HG03378 (cell line): ENCODE results near the gene XAGE2.
"Not testable (repeated sequence)": the region's sequence is repeated elsewhere in the genome, so short reads cannot be mapped to it uniquely, and the experiment has no call there.

ENCODE experiments used
- ATAC-seq: cut with Tn5 transposase; IDR thresholded peaks from one replicate; pipeline ENCODE4 v1.9.1; 2021; ENCODE audit warnings: mild to moderate bottlenecking, moderate library complexity; ENCODE audit not compliant: unreplicated experiment

XAGE2 gene, protein sequence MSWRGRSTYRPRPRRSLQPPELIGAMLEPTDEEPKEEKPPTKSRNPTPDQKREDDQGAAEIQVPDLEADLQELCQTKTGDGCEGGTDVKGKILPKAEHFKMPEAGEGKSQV

DNA sequence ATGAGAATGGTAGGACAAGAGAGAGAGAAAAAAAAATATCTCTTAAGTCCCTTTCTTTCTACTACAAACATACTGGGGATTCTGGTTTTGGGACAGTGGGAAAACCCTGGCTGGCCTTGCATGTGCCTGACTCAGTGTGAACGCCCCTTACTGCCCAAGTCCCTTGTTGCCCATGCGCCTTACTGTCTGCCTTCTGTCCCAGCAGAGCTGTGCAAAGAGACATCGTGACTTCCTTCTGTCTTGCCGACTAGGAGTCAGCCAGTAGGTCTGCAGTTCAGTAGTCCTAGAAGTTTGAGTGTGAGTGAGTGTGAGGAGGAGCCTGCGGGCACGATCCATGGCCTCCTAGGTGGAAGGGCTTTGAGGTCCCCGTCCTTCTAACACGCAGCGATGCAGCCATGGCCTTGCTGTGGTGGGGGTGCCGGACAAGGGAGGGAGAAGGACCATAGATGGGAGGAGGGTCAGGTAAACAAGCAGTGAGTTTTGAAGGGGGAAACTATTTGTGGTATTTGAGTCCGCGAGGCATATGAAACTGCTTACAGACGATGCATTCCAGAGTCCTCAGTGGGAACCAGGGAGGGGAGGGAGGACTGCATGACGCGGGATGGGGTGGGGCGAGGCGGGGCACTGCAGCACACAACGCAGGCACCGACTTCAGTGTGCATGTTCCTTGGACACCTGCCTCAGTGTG, at the start of gene XAGE2:
Gene XAGE2, plus strand, starts transcription at position 654 of the 688 bp plus-strand sequence. CDS start 994 bp downstream, outside the sequence.
- ATAC-seq, result no peak

DNA sequence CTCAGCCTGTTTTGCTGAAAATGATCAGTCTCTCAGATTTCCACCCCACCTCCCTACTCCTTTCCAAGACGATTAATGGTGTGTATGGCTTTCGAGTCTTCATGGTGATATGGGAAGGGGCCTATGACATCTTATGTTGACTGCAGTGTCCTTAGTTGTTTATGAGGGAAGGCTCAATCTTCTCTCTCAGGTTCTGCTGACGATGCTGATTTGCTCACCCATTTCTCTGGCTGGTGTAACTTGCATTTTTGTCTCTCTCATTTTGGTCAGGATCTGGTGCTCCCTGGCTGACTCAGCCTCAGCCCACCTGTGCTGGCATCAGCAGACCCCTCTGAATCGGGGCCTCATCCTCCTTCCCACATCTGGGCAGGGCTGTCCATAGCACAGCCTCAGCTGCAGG, 31.4 kb upstream of the XAGE2 start:
- no peak for ATAC-seq

DNA sequence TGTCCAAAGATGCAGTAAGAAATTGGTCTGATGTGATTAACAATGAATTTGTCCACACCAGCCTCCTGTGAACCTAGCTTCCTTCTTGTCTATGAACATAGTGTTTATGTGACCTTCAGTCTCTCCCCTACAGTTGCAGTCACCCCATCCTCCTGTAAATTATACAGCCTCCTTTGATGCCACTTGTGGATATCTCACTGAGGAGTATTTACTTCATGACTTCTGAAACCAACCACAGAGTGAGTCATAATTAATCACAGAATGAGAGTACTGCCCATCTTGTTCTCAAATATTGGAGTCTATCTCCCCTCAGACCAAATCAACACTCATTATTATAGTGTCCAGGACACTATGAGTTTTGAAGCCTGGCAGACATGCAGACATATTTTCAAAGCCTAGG, 27.3 kb upstream of the XAGE2 start:
- ATAC-seq, result no peak

DNA sequence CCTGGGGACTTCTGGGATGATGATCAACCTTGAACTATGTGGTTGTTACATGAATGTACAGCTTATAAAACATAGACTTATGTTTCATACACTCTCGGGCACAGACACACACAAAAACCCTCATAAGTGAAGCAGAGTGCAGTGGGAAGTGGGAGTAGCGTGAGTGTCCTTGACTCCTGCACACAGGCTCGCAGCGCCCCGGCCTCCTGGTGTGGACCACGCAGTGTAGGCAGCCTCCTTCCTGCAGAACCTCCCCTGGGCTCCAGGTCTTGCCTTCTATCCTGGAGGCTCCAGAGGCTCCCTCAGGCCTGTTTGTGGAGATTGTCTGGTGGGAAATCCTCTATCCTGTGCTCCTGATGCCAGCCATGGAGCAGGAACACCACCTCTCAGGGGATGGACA, 25.7 kb upstream of the XAGE2 start:
- ATAC-seq, result not testable (repeated sequence)

DNA sequence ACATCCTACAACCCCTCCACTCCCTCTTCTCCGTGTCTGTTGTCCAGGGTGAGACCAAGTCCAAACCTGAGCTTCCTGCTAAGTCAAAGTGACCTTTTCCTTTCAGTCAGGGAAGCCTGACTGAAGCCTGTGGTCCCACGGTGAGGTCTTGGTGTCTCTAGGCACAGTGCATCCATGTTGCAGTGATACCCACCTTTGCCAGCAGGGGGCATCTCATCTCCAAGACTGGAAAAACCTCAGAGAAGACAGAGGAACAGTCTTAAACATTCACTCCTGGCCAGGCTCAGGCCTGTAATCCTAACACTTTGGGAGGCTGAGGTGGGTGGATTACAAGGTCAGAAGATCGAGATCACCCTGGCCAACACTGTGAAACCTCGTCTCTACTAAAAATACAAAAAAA, 23.4 kb upstream of the XAGE2 start:
- ATAC-seq, result not testable (repeated sequence)

DNA sequence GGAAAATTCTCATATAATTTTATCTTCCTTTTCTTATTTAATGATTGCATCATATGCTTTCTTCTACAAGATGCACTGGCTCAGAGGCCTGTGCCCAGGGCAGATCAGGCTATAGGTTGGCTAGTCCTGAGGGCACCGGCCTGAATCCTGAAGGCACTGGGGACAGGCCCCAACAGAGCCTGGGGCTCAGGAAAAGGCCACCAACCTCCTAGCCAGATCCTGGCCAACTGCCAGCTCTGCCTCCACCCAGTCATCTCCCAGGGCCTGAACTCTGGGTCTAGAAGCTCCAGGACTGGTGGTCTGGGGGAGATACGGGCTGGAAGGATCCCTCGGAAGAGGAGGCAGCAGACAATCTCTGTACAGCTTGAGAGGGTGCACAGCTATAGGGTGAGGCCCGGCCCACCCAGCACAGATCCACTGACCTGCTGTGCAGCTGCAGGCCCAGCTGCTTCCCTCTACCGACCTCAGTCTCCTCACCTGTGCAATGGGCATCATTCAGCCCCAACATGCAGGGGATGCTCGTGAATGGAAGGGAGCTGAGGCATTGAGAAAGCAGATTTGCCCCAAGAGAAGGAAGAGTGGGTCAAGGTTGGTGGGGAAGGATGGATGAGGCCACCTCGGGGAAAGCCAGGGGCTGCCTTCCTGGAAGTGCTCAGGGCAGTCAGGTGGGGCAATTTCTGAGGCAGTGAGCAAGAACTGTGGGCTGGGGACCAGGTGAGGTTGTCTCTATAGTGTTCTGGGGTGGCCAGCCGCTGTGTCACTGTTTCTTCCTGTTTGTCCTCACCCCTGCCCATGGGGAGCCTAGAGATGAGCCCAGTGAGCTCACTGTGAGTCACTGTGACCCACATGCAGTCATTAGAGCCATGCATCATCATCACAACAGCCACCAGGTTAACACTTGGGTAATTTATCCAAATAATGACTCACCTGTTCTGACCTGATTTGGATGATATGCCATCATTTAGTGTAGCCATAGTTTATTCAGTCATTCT, 22.4 kb upstream of the XAGE2 start:
- ATAC-seq, result no peak

DNA sequence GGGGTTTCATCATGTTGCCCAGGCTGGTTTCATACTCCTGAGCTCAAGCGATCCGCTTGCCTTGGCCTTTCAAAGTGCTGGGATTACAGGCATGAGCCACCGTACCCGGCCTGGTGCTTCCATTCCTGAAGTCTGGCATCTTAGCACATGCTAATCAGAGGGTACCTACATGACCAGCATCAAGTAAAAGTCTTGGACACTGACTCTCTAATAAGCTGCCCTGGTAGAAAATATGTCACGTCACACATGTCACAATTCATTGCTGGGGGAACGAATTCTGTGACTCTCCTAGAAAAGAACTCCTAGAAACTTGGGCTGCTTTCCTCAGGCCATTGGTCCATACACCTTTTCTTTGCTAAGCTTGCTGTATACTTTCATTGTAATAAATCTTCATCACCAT, 19.1 kb upstream of the XAGE2 start:
- no peak for ATAC-seq

DNA sequence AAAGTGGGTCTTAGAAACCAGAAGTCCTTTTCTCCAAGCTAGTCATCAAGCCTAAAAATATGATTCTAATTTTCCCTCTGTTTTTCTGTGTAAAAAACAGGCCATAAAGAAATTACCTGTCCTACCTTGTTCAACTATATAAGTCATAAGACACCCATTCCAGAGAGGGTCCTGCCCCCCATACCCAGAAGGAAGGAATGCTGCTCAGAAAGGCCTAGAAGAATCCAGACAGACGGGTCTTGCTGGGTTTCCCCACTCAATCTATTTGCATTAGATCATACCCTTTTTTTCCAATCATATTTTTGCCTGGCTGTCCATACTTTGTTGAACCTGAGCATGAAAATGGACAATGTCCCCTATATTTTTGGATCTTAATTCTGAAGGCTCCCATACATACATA, 16.3 kb upstream of the XAGE2 start:
- ATAC-seq, result no peak

DNA sequence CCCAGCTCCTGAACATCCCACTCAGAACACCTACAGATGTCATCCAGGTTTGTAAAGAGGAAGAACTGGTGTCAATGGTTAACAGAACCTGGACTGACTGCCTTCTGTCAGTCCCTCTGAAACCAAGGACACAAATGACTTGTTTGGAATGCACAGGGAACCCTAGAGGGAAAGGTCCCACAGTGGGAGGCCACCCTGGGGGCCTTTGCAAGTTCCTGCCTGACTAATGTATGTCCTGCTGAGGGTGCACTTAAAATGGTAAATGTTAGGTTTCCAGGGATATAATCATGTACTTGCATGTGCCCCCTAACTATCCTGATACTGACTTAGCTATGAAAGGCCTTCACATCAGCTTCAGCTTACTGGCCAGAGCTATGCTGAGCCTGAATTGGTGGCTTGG, 15.0 kb upstream of the XAGE2 start:
- ATAC-seq, result no peak

DNA sequence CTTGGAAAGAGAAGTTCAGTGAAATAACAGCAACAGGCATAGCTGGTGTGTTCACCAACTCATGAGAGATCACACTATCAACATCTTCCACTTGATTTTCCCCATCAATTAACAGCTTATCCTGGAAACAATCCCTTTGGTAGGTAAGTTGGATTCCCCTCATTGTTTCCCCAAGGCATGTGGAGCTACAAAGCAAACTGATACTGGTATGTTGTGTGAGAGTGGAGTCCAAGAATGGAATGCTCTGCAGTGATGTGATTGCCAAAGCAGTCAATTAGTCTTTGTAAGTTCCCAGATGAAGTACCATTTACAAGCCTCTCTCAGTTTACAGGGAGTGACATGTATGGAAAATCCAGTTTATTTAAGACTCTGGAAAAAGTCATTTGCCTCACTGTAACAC, 13.7 kb upstream of the XAGE2 start:
- no peak for ATAC-seq

DNA sequence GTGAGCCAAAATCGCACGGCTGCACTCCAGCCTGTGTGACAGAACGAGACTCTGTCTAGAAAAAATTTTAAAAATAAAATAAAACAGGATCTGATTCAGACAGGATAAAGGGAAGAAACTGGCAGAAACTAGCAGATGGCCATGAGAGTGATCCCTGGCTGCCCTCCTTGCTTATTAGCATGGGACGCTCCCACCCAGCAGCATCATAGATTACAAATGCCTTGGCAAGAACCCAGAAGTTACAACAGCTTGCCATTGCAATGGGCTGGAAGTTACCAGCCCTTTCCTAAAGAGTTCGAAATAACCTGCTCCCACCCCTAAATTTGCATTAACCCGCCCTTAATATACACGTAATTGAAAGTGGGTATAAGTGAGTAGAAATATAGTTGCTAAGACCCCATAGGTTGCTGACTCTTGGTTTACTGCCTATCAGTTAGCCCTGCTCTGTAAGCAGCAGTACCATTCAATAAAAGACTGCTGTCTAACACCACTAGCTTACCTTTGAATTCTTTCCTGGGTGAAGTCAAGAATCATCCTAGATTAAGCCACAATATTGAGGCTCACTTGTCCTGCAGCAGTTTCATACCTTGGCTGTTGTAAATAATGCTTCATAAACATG, 9.1 kb upstream of the XAGE2 start:
- no peak for ATAC-seq

DNA sequence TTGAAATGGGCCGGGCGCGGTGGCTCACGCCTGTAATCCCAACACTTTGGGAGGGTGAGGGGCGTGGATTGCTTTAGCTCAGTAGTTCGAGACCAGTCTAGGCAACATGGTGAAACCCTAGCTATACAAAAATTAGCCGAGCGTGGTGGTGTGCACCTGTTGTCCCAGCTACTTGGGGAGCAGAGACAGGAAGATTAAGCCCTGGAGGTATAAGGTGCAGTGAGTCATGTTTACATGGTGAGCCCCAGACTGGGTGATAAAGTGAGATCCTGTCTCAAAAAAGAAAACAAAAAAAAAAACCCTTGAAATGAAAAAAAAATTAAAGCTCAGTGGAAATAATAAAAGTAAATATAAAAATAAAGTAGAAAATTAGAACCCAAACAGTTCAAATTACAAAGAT, 6.9 kb upstream of the XAGE2 start:
- ATAC-seq, result no peak

DNA sequence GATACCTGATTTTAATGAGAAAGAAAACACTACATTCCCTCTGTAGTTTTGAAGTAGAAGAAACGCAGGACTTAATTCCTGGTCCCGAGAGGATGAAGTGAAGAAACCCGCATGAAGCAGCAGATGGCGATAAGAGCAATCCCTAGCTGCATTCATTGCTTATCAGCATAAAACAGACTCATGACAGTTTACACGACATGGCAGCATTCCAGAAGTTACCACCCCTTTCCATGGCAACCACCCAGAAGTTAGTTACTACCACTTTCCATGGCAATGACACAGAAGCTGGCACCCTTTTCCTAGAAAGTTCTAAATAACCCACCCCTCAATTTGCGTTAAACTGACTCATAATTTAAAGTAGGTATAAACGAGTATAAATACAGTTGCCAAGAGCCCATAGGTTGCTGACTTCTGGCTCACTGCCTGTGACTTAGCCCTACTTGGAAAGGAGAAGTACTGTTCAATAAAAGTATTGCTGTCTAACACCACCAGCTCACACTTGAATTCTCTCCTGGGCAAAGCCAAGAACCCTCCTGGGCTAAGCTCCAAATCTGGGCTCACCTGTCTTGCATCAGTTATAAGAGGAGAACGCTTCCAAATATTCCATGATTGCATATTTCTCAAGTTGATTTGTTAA, 5.5 kb upstream of the XAGE2 start:
- ATAC-seq, result no peak

DNA sequence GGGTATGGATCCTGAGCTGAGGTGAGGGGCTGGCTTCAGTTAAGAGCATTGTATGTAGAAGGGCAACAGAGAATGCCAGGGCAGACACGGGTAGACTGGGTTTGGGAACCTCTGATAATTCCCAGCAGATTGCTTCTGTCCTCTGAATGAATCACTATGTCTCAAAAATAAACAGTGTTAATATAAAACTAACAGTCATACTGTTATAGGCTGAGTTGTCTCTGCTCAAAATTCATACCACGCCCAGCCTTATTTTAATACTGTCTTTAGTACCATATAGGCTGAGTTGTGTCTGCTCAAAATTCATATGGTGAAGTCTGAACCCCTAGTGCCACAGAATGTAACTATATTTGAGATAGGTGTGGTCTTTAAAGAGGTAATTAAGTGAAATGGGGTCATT, 10.0 kb downstream of the XAGE2 start:
- ATAC-seq, result no peak

DNA sequence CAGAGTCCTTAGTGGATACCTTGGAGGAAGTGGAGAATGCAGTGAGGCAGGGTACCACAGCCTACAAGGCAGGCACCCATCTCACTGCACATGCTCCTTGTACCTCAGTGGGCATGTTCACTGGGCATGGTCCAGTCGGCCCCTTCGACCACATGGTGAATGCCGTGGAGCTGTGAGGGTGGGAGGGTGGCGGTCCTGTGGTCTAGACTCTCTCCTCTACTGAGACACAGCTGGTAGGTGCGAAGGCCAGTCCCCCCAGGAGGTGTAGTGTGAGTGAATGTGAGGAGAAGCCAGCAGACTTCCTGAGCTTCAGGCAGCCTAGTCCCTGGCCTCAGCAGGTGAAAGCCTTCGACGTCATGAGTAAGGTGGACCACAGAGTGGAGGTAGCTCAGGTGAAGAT, 12.2 kb downstream of the XAGE2 start:
- ATAC-seq, result no peak

DNA sequence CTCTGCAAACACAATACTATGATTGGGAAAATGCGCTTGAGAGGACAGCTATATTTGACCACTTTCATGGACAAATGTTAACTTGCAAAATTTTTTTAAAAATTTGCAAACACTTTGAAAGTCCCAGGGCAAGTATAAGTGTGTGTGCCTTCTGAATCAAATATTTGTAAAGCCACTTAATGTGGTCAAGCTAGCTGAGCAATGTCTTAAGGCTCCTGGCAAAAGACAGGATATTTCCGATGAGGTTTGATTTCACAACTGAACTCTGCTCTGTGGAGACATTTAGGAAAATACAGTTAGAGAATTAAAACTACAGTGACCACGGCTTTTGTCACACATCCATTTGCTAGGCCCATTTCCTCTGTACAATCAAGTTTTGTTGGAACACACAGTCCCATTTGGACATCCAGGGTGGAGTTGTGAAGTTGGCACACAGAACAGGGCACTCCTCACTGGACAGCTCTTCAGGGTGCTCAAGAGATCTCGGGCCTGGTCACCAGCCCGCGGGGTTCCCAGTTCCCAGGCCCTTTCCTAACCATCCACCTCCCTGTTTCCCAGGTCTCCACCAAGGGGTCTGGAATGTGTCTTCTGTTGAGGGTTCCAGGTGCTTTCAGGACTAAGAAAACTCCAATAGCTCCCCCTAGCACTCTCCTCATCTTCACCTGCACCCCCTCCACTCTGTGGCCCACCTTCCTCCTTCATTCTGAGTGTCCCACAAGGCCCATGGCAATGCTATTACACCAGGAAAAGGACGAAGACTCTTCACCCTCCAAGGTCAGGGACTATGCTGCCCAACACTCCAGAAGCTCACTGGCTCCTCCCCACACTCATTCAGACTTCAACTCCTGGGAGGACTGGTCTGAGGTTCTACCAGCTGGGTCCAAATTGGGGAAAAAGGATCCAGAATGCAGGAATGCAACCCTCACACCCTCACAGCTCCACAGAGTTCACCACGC, 41.9 kb downstream of the XAGE2 start:
- no peak for ATAC-seq

DNA sequence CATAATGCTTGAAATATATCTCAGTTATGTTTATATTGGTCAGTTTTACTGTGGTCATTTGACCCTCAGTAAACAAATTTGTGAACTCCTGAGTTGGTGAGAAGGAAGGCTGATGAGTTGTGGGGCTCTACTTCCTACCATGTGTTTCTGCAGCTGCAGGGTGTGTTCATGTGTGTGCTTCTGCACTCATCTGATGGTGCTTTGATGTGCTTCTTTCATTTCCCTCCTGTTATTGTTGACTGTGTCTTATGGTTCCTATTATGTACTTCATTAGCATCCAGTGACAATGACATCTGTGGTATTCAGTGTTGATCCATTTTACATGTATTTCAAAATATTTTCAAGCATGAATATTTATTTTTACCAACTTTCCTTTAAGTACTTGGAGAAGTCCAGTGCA, 46.5 kb downstream of the XAGE2 start:
- ATAC-seq, result no peak

DNA sequence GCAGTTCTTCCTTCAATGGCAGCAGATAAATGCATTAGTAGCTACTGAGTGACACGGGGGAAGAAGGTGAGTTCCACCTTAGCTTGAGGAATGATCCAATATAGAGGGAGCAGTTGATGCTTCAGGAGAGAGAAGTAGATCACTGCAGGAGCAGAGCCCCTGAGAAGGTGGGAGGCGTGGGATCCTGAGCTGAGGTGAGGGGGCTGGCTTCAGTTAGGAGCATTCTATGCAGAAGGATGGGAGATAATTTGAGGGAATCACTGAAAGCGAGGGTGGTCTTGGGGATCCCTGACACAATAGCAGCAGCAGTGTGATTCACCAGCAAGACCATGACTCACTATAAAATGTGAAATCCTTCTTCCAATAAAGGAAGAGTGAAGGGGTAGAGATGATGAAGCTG, 48.0 kb downstream of the XAGE2 start:
- ATAC-seq, result no peak

DNA sequence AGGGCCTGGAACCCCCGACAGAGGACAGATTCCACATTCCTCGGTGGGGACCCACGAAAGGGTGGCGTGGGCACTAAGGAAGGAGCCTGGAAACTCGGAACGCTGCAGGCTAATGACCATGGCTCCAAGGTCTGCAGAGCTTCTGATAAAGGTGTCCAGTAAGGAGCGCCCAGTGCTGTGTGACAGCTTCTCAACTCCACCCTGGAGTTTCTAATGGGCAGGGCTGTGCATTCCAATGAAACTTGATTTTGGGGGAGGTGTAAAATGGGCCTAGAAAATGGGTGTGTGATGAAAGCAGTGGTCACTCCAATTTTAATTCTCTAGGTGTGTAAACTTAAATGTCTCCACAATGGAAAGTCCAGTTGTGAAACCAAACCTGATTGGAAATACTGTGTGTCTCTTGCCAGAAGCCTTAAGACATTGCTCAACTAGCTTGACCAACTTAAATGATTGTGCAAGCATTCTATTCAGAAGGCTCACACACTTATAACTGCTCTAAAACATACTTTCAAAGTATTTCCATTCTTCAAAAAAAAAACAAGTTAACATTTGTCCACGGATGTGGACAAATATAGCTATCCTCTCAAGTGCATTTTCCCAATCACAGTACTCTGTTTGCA, 52.1 kb downstream of the XAGE2 start:
- no peak for ATAC-seq
